GM10266 (cell line): ENCODE results near the gene SNX10.

Experiments used
- DNase-seq: peaks from one replicate; pipeline ENCODE4 v3.0.0; 2012; ENCODE audit errors: extremely low spot score
- CTCF ChIP-seq: IDR thresholded peaks from 2 replicates; pipeline ENCODE4 v1.5.1; 2012; ENCODE audit warnings: mild to moderate bottlenecking, low read depth; ENCODE audit not compliant: control insufficient read depth, insufficient read depth; ENCODE audit errors: missing control alignments

SNX10 gene

GRCh38 chr7:26390016-26390415 lies 98.4 kb downstream of the SNX10 start:
- TF ChIP-seq CTCF: no peak
- DNase-seq: no peak

GRCh38 chr7:26393818-26394217 lies 102.2 kb downstream of the SNX10 start:
- TF ChIP-seq CTCF: no peak
- no peak for DNase-seq

GRCh38 chr7:26397332-26397731 lies 105.7 kb downstream of the SNX10 start:
- DNase-seq: no peak
- TF ChIP-seq CTCF: no peak

- no peak for TF ChIP-seq CTCF
- peak; percentile 55 for DNase-seq
Measured at GRCh38 chr7:26397796-26398426, 106.2 kb downstream of the SNX10 start.

GRCh38 chr7:26398427-26398755 lies 106.7 kb downstream of the SNX10 start:
- DNase-seq: peak; percentile 85
- no peak for TF ChIP-seq CTCF

- no peak for TF ChIP-seq CTCF
- DNase-seq: peak; percentile 89
Measured at GRCh38 chr7:26398756-26399509, 107.3 kb downstream of the SNX10 start.

GRCh38 chr7:26399736-26400135 lies 108.1 kb downstream of the SNX10 start:
- TF ChIP-seq CTCF: no peak
- no peak for DNase-seq
